HepG2 (cell line): Measurements from ENCODE around the gene RPS2. TPM values are rescaled to one million over a fixed set of nuclear protein-coding genes. Genes with fewer than 3 reads are reported as not detected.

Experiments used
- AGO2 ChIP-seq: fragments of 200-400 bp; formaldehyde crosslinking; optimal IDR thresholded peaks from 2 replicates; pipeline ENCODE3; 2017; ENCODE audit warnings: mild to moderate bottlenecking, low read depth, low read length, moderate library complexity
- FOXA3 ChIP-seq: IDR thresholded peaks from 2 replicates; pipeline ENCODE4 v1.6.1; 2016; ENCODE audit warnings: missing genetic modification reagents, missing compliant biosample characterization
- GMEB1 ChIP-seq: sonication (generic); formaldehyde crosslinking; IDR thresholded peaks from 2 replicates; pipeline ENCODE4 v1.5.1; 2020; ENCODE audit warnings: missing genetic modification reagents, mild to moderate bottlenecking, borderline replicate concordance
- GTF2F1 ChIP-seq: fragments of 150-350 bp; IDR thresholded peaks from 2 replicates; pipeline ENCODE4 v1.6.1; 2014; ENCODE audit warnings: low read length
- HDAC2 ChIP-seq: sonication (generic); formaldehyde crosslinking; IDR thresholded peaks from 2 replicates; pipeline ENCODE4 v1.4.0; 2020; ENCODE audit warnings: missing genetic modification reagents
- KLF11 ChIP-seq: IDR thresholded peaks from 2 replicates; pipeline ENCODE4 v1.6.1; 2016; ENCODE audit warnings: missing compliant biosample characterization
- KLF12 ChIP-seq: sonication (generic); formaldehyde crosslinking; IDR thresholded peaks from 2 replicates; pipeline ENCODE4 v1.4.0; 2020; ENCODE audit warnings: missing genetic modification reagents, borderline replicate concordance
- NCOA1 ChIP-seq: sonication (generic); formaldehyde crosslinking; IDR thresholded peaks from 2 replicates; pipeline ENCODE4 v1.9.0; 2021; ENCODE audit warnings: missing genetic modification reagents
- PTBP1 ChIP-seq: fragments of 200-400 bp; formaldehyde crosslinking; IDR thresholded peaks from 2 replicates; pipeline ENCODE4 v1.6.1; 2018; ENCODE audit warnings: low read length, low read depth; ENCODE audit not compliant: poor library complexity, severe bottlenecking
- SMYD3 ChIP-seq: sonication (generic); formaldehyde crosslinking; IDR thresholded peaks from 2 replicates; pipeline ENCODE4 v1.8.1; 2023; ENCODE audit warnings: mild to moderate bottlenecking, missing genetic modification reagents
- SPEN ChIP-seq: sonication (generic); formaldehyde crosslinking; IDR thresholded peaks from 2 replicates; pipeline ENCODE4 v1.5.1; 2020; ENCODE audit warnings: low read depth, mild to moderate bottlenecking, missing genetic modification reagents
- SSRP1 ChIP-seq: IDR thresholded peaks from 2 replicates; pipeline ENCODE4 v1.6.1; 2016; ENCODE audit warnings: control low read depth
- THYN1 ChIP-seq: sonication (generic); formaldehyde crosslinking; IDR thresholded peaks from 2 replicates; pipeline ENCODE4 v1.8.1; 2023; ENCODE audit warnings: low read depth, mild to moderate bottlenecking, moderate library complexity, missing genetic modification reagents, borderline replicate concordance
- ZBTB37 ChIP-seq: sonication (generic); formaldehyde crosslinking; IDR thresholded peaks from 2 replicates; pipeline ENCODE4 v1.4.0; 2020; ENCODE audit warnings: mild to moderate bottlenecking, missing genetic modification reagents
- ZBTB40 ChIP-seq, 2 experiments: fragments of 450-650 bp in 1 of 2; sonication (generic) in 1 of 2; formaldehyde crosslinking in 1 of 2; IDR thresholded peaks; 2 replicates each; pipeline versions ENCODE4 v1.6.1 to v1.8.0; 2016 to 2022; ENCODE audit warnings: antibody characterized with exemption in 1 of 2, mild to moderate bottlenecking in 1 of 2, missing genetic modification reagents in 1 of 2
- ZNF382 ChIP-seq: sonication (generic); formaldehyde crosslinking; IDR thresholded peaks from 2 replicates; pipeline ENCODE4 v1.5.0; 2020; ENCODE audit warnings: missing genetic modification reagents, mild to moderate bottlenecking, borderline replicate concordance
- polyA plus RNA-seq, 8 experiments: library from polyadenylated mRNA; depleted of rRNA in 3 of 8; stranded (reverse) in 7 of 8; unstranded in 1 of 8; fragments of >200 nt; fragmentation: Illumina TruSeq in 4 of 8; extraction: Trizol in 4 of 8; gene quantifications; 2 replicates each; pipeline versions ENCODE4 v1.2.1 to v1.2.3, GENCODE V29; 2011 to 2016; ENCODE audit warnings: low read depth in 4 of 8, missing spikeins in 1 of 8, mixed read lengths in 1 of 8; ENCODE audit not compliant: insufficient read depth in 1 of 8
- total RNA-seq, 5 experiments: library from RNA; depleted of rRNA; stranded (reverse); fragments of >200 nt; fragmentation: Illumina TruSeq; extraction: Trizol; gene quantifications; 2 replicates each; pipeline ENCODE4 v1.2.3, GENCODE V29; 2016; ENCODE audit warnings: low read depth in 1 of 5

The RPS2 gene
- total and polyA plus RNA-seq, 2 of the 13 experiments (the other 11 are each of a cell fraction or from before 2014, with no cell fraction given) = 1,908 to 4,514 TPM

GRCh38 chr16:1964506-1965395 is at the start of gene RPS2 (continued):
- peak; percentile 99 for TF ChIP-seq SPEN (CRISPR knock-in tag)
- TF ChIP-seq KLF11 = no peak; the same call in 1 of the 2 replicates
- no peak for TF ChIP-seq SSRP1 (CRISPR knock-in tag)
- TF ChIP-seq GMEB1 (CRISPR knock-in tag) = peak; percentile 80
- TF ChIP-seq THYN1 = no peak
- TF ChIP-seq KLF12 = peak; percentile 95
- TF ChIP-seq HDAC2 (CRISPR knock-in tag) = peak; percentile 16
- no peak for TF ChIP-seq ZBTB37 (CRISPR knock-in tag)
- no peak; the same call in 1 of the 2 replicates for TF ChIP-seq NCOA1 (CRISPR knock-in tag)
- TF ChIP-seq ZNF382 (CRISPR knock-in tag) = no peak
- TF ChIP-seq AGO2 = peak; percentile 97
- TF ChIP-seq ZBTB40 (IDR thresholded peaks at IDR 0.05) = no peak
- TF ChIP-seq ZBTB40 (CRISPR knock-in tag; IDR thresholded peaks at IDR 0.05) = peak; percentile 72
- no peak for TF ChIP-seq PTBP1
- TF ChIP-seq GTF2F1 = peak; percentile 86; the same call in 1 of the 2 replicates
- TF ChIP-seq SMYD3 (CRISPR knock-in tag) = no peak
- peak; percentile 41; the same call in 1 of the 2 replicates for TF ChIP-seq FOXA3 (CRISPR knock-in tag)
